ENCODE data around the gene CNTN5.

CNTN5 gene

DNA sequence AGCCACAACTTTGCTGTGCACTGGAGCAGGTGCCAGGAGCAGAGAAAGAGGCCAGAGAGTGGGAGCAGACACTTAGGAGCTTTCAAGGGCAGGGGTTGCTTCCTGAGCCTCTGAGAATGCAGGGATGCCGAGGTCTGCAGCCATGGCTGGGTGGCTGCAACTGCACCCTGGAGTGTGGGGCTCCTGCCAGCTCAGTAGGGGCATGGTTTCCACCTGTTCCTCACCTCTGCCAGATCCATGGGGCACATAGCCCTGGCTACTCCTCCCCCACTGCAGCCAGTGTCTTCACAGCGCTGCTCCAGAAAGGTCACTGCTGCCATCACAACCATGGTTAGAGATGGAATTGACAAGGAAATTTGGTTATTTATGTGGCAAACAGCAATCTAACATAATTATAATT lies 404.8 kb downstream of the CNTN5 start:
- TF ChIP-seq, protein P1, sequence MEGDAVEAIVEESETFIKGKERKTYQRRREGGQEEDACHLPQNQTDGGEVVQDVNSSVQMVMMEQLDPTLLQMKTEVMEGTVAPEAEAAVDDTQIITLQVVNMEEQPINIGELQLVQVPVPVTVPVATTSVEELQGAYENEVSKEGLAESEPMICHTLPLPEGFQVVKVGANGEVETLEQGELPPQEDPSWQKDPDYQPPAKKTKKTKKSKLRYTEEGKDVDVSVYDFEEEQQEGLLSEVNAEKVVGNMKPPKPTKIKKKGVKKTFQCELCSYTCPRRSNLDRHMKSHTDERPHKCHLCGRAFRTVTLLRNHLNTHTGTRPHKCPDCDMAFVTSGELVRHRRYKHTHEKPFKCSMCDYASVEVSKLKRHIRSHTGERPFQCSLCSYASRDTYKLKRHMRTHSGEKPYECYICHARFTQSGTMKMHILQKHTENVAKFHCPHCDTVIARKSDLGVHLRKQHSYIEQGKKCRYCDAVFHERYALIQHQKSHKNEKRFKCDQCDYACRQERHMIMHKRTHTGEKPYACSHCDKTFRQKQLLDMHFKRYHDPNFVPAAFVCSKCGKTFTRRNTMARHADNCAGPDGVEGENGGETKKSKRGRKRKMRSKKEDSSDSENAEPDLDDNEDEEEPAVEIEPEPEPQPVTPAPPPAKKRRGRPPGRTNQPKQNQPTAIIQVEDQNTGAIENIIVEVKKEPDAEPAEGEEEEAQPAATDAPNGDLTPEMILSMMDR (IDR thresholded peaks at IDR 0.05; ENCODE audit: control insufficient read depth, insufficient read depth, low read depth, low read length, missing control alignments): no peak
- DNase-seq (ENCODE audit: low read depth): no peak
- H3K4me3 ChIP-seq (ENCODE audit: control insufficient read depth, low read depth, low read length): no peak overlapping the region

DNA sequence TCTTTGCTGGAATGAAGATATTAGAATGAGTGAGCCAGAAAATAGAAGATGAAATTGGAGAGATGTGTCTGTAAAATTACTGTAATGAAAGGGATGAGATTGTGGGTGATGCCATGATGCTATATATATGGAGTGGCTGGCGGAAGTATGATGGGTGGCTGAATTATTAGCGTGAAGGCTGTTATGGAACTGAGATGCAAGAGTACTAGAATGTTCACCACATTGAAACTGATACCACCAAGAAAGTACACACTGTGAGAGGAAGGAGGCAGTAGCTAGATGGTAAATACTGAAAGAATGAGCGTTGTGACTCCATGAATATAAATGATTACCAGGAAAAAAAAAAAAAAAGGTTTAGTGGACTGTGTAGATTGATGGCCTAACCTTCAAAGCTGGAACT lies 411.9 kb downstream of the CNTN5 start:
- TF ChIP-seq, protein P1 (IDR thresholded peaks at IDR 0.05; ENCODE audit: control insufficient read depth, insufficient read depth, low read depth, low read length, missing control alignments): no peak
- DNase-seq (ENCODE audit: low read depth): no peak
- H3K4me3 ChIP-seq (ENCODE audit: control insufficient read depth, low read depth, low read length): no peak overlapping the region

DNA sequence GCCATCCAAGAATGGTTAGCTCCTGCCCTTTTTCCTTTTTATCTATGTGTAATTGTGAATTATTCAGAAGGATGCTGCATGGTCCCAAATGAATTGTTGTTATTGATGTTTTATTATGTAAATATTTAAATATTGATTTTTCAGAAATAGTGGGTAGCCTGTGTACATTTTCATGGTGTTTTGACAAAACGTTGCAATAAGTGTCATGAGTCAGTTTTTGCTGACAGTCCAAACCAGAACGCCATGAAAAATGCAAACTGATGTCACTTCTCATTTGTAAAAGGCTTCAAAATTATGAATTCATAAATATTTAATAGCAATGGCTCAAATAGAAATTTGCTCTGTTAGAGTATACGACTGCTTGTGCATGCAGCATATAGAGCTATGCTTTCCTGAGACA lies 422.5 kb downstream of the CNTN5 start:
- TF ChIP-seq, protein P1 (IDR thresholded peaks at IDR 0.05; ENCODE audit: control insufficient read depth, insufficient read depth, low read depth, low read length, missing control alignments): no peak
- no peak for DNase-seq (ENCODE audit: low read depth)

DNA sequence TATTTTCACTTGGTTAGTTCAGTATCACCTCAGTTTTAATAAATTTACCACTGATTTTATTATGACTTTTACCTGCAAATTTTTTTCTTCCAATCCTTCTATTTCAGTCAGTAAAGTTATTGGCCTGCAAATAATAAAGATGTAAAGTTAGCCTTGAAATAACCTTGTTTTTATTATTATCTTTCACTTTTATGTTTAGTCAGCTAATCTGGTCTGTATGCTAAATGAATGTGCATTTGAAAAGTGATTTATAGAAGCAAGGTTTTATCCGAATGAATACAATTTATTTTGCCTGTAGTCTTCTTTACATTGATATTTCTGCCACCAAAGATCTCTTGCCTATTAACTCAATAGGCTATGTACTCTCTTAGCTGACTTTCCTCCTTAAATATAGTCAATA lies 425.7 kb downstream of the CNTN5 start:
- DNase-seq (ENCODE audit: low read depth): no peak
- TF ChIP-seq, protein P1 (IDR thresholded peaks at IDR 0.05; ENCODE audit: control insufficient read depth, insufficient read depth, low read depth, low read length, missing control alignments): no peak
- no peak overlapping the region for H3K4me3 ChIP-seq (ENCODE audit: control insufficient read depth, low read depth, low read length)

More for the DNA sequence above, 422.5 kb downstream of the CNTN5 start:
- no peak overlapping the region for H3K4me3 ChIP-seq (ENCODE audit: control insufficient read depth, low read depth, low read length)

DNA sequence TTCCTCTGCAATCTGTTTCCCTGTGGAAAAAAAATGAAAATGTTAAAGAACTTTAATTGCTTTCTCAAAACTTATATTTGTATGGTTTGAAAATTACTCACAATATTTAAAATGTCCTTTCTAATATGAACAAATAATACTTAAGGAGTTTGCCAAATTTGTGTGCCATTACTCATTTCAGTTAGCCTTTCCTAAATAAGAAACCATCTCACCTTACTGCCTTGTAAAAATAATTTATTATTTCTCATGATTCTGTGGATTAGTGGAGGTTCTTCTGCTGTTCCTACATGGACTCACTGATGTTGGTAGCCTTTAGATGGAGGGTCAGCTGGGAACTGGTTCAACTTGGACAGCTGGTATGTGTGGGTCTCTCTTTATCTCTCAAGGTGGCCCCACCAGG lies 428.6 kb downstream of the CNTN5 start:
- H3K4me3 ChIP-seq (ENCODE audit: control insufficient read depth, low read depth, low read length): no peak overlapping the region
- no peak for DNase-seq (ENCODE audit: low read depth)
- TF ChIP-seq, protein P1 (IDR thresholded peaks at IDR 0.05; ENCODE audit: control insufficient read depth, insufficient read depth, low read depth, low read length, missing control alignments): no peak

DNA sequence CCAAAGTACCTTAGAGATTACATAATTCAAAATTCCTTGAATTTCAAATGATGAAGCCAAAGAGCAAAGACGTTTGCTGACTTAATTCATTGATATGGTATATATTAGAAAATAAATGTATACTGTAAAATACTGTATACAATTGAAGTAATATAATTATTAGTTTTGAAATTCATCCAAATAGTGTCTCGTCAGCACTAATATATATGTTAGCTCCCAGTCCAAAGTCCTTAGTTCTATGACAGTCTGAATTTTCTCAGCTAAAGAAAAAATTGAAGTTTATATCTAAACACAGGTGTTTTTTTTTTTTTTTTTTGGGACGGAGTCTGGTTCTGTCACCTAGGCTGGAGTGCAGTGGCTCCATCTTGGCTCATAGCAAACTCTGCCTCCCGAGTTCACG lies 431.3 kb downstream of the CNTN5 start:
- TF ChIP-seq, protein P1 (IDR thresholded peaks at IDR 0.05; ENCODE audit: control insufficient read depth, insufficient read depth, low read depth, low read length, missing control alignments): no peak
- no peak for DNase-seq (ENCODE audit: low read depth)
- no peak overlapping the region for H3K4me3 ChIP-seq (ENCODE audit: control insufficient read depth, low read depth, low read length)

DNA sequence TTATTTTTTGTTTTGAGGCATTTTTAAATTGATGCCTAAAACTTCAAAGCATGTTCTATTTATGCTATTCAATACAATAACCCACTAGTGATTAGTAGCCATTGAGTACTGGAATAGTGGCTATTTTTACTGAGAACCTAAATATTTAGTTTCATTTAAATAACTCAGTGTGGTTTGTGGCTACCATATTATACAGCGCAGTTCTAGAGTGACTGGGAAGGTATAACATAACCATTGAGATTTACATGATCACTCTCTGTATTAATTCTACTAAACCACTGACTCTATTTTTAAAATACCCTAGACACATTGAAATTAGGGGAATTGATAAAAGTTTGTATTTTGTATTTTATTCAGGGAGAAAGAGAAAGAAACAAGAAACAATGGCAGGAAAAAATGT lies 441.2 kb downstream of the CNTN5 start:
- H3K4me3 ChIP-seq (ENCODE audit: control insufficient read depth, low read depth, low read length): no peak overlapping the region
- DNase-seq (ENCODE audit: low read depth): no peak
- TF ChIP-seq, protein P1 (IDR thresholded peaks at IDR 0.05; ENCODE audit: control insufficient read depth, insufficient read depth, low read depth, low read length, missing control alignments): no peak

Measured in AG09309 (cell line).